GM21529 (cell line): Measurements from ENCODE around the gene HIF3A.
"Not testable (repeated sequence)": the region's sequence is repeated elsewhere in the genome, so short reads cannot be mapped to it uniquely, and the experiment has no call there.

Source experiments
- ATAC-seq: cut with Tn5 transposase; IDR thresholded peaks from one replicate; pipeline ENCODE4 v1.9.1; 2021; ENCODE audit not compliant: unreplicated experiment

HIF3A gene

GRCh38 chr19:46356149-46357055, 59.6 kb downstream of the HIF3A start:
- ATAC-seq, result no peak

GRCh38 chr19:46357846-46358583, 61.2 kb downstream of the HIF3A start:
- ATAC-seq, result no peak

- ATAC-seq, result no peak
Observed at GRCh38 chr19:46361915-46362314, 65.1 kb downstream of the HIF3A start.

GRCh38 chr19:46364359-46364758, 67.5 kb downstream of the HIF3A start:
- no peak for ATAC-seq

GRCh38 chr19:46365561-46365960, 68.7 kb downstream of the HIF3A start:
- ATAC-seq, result no peak

GRCh38 chr19:46366620-46367292, 69.9 kb downstream of the HIF3A start:
- no peak for ATAC-seq

- no peak for ATAC-seq
Observed at GRCh38 chr19:46367426-46367825, 70.6 kb downstream of the HIF3A start.

GRCh38 chr19:46368116-46368515, 71.3 kb downstream of the HIF3A start:
- ATAC-seq, result no peak

GRCh38 chr19:46369817-46370216, 73.0 kb downstream of the HIF3A start:
- ATAC-seq, result no peak

- ATAC-seq, result no peak
Observed at GRCh38 chr19:46371371-46371901, 74.6 kb downstream of the HIF3A start.

GRCh38 chr19:46372901-46373490, 76.2 kb downstream of the HIF3A start:
- ATAC-seq, result no peak

GRCh38 chr19:46373491-46374359, 76.9 kb downstream of the HIF3A start:
- ATAC-seq, result no peak

- ATAC-seq, result no peak
Observed at GRCh38 chr19:46374536-46375475, 78.0 kb downstream of the HIF3A start.

- ATAC-seq, result not testable (repeated sequence)
Observed at GRCh38 chr19:46375476-46376067, 78.7 kb downstream of the HIF3A start.

- ATAC-seq, result no peak
Observed at GRCh38 chr19:46376241-46377153, 79.7 kb downstream of the HIF3A start.

GRCh38 chr19:46378268-46378667, 81.4 kb downstream of the HIF3A start:
- no peak for ATAC-seq

GRCh38 chr19:46380690-46381089, 83.8 kb downstream of the HIF3A start:
- no peak for ATAC-seq
